IMR-90 (cell line): ENCODE data around the gene CAPNS2. TPM values are rescaled to one million over a fixed set of nuclear protein-coding genes. Genes with fewer than 3 reads are reported as not detected.

ENCODE experiments used
- ATAC-seq: fragments of 200-7000 bp; cut with Tn5 transposase; 2 replicates; pipeline ENCODE4 v1.9.1; 2020; ENCODE audit warnings: low read depth, mild to moderate bottlenecking, moderate library complexity
- BruUV-seq: library from RNA; stranded (reverse); fragments of 400-500 nt; replicated peaks from 2 replicates; lab custom pipeline; 2021; lab: Mats Ljungman, UMichigan
- CTCF ChIA-PET: fragments of 300-600 bp; formaldehyde crosslinking; extraction: SDS; loops from one replicate; lab custom pipeline; 2021; ENCODE audit warnings: antibody characterized with exemption; lab: Yijun Ruan, JAX
- POLR2A ChIA-PET: fragments of 300-600 bp; sonication (Branson Sonifier 250); formaldehyde crosslinking; loops from one replicate; lab custom pipeline; 2022; ENCODE audit warnings: antibody characterized with exemption; ENCODE audit not compliant: unreplicated experiment; lab: Charles Lee
- DNase-seq: peaks from one replicate; pipeline ENCODE4 v3.0.0; 2013
- H2AFZ ChIP-seq: replicated peaks from 2 replicates; pipeline ENCODE3; 2013; ENCODE audit warnings: low read length, mild to moderate bottlenecking; ENCODE audit not compliant: poor library complexity
- H2AK5ac ChIP-seq: 2 replicates; pipeline ENCODE4 v1.6.1; 2013; ENCODE audit warnings: low read depth, low read length, inconsistent platforms
- H2AK9ac ChIP-seq: replicated peaks from 2 replicates; pipeline ENCODE3; 2013; ENCODE audit warnings: mild to moderate bottlenecking, low read depth, low read length, moderate library complexity; ENCODE audit not compliant: poor library complexity
- H2BK120ac ChIP-seq: 2 replicates; pipeline ENCODE4 v1.6.1; 2013; ENCODE audit warnings: low read depth, low read length, inconsistent platforms
- H2BK15ac ChIP-seq: 3 replicates; pipeline ENCODE4 v1.6.1; 2013; ENCODE audit warnings: low read depth, low read length, inconsistent platforms
- H2BK20ac ChIP-seq: 2 replicates; pipeline ENCODE4 v1.6.1; 2013; ENCODE audit warnings: low read depth, mild to moderate bottlenecking, inconsistent platforms, low read length, moderate library complexity
- H2BK5ac ChIP-seq: 2 replicates; pipeline ENCODE4 v1.6.1; 2013; ENCODE audit warnings: mild to moderate bottlenecking, low read depth, low read length, inconsistent platforms; ENCODE audit not compliant: poor library complexity, severe bottlenecking
- H3K14ac ChIP-seq: replicated peaks from 2 replicates; pipeline ENCODE4 v1.6.1; 2013; ENCODE audit warnings: low read depth, low read length, inconsistent platforms
- H3K18ac ChIP-seq: 2 replicates; pipeline ENCODE4 v1.6.1; 2013; ENCODE audit warnings: low read depth, low read length, control low read depth
- H3K23ac ChIP-seq: 2 replicates; pipeline ENCODE4 v1.6.1; 2013; ENCODE audit warnings: low read depth, low read length, inconsistent platforms
- H3K27ac ChIP-seq: 2 replicates; pipeline ENCODE4 v1.5.1; 2013; ENCODE audit warnings: mild to moderate bottlenecking, control low read depth, low read length; ENCODE audit not compliant: insufficient read depth
- H3K27me3 ChIP-seq: 2 replicates; pipeline ENCODE4 v1.6.1; 2013; ENCODE audit warnings: low read length; ENCODE audit not compliant: control insufficient read depth, insufficient read depth
- H3K36me3 ChIP-seq: 2 replicates; pipeline ENCODE4 v1.6.1; 2013; ENCODE audit warnings: low read length, mixed read lengths; ENCODE audit not compliant: control insufficient read depth, insufficient read depth
- H3K4ac ChIP-seq: 2 replicates; pipeline ENCODE4 v1.6.1; 2013; ENCODE audit warnings: low read depth, low read length, inconsistent platforms
- H3K4me1 ChIP-seq: 2 replicates; pipeline ENCODE4 v1.6.1; 2013; ENCODE audit warnings: low read length, mixed read lengths; ENCODE audit not compliant: control insufficient read depth, insufficient read depth
- H3K4me2 ChIP-seq: 2 replicates; pipeline ENCODE4 v1.6.1; 2013; ENCODE audit warnings: low read depth, mild to moderate bottlenecking, control low read depth, low read length, moderate library complexity
- H3K4me3 ChIP-seq: 2 replicates; pipeline ENCODE4 v1.5.1; 2013; ENCODE audit warnings: low read depth, mild to moderate bottlenecking, control low read depth, low read length, moderate library complexity; ENCODE audit not compliant: insufficient read depth
- H3K56ac ChIP-seq: 2 replicates; pipeline ENCODE4 v1.6.1; 2013; ENCODE audit warnings: low read length, inconsistent platforms; ENCODE audit not compliant: insufficient read depth; ENCODE audit errors: extremely low read depth
- H3K79me1 ChIP-seq, 2 experiments: 2 replicates each; pipeline ENCODE4 v1.6.1; 2013; ENCODE audit warnings: low read length in 2 of 2, inconsistent platforms in 1 of 2, low read depth in 1 of 2
- H3K9ac ChIP-seq: 2 replicates; pipeline ENCODE4 v1.6.1; 2013; ENCODE audit warnings: low read depth, low read length, control low read depth
- H3K9me1 ChIP-seq: 2 replicates; pipeline ENCODE4 v1.6.1; 2013; ENCODE audit warnings: low read length, inconsistent platforms; ENCODE audit not compliant: insufficient read depth
- H3K9me3 ChIP-seq: 2 replicates; pipeline ENCODE4 v1.6.1; 2013; ENCODE audit warnings: low read length; ENCODE audit not compliant: control insufficient read depth, insufficient read depth
- H4K20me1 ChIP-seq: 2 replicates; pipeline ENCODE4 v1.6.1; 2013; ENCODE audit warnings: low read length, inconsistent platforms; ENCODE audit not compliant: insufficient read depth
- H4K5ac ChIP-seq: 2 replicates; pipeline ENCODE4 v1.6.1; 2013; ENCODE audit warnings: mild to moderate bottlenecking, low read depth, low read length, control low read depth
- H4K8ac ChIP-seq, 2 experiments: 2 replicates each; pipeline ENCODE4 v1.6.1; 2013; ENCODE audit warnings: low read depth in 2 of 2, low read length in 2 of 2, control low read depth in 1 of 2, inconsistent platforms in 1 of 2
- H4K91ac ChIP-seq: 2 replicates; pipeline ENCODE4 v1.6.1; 2013; ENCODE audit warnings: low read depth, low read length, inconsistent platforms; ENCODE audit not compliant: insufficient read depth
- RFX5 ChIP-seq: IDR thresholded peaks from 2 replicates; pipeline ENCODE4 v1.8.0; 2012; ENCODE audit warnings: low read depth, mild to moderate bottlenecking, low read length, moderate library complexity
- WGBS, 2 experiments: methylation state at CpG; one replicate each; pipeline versions ENCODE4 v1.1.5 to v1.1.7; 2013; ENCODE audit warnings: missing lambda C conversion rate in 2 of 2; ENCODE audit not compliant: insufficient read length in 1 of 2; ENCODE audit errors: extremely low coverage in 2 of 2; 5-methylcytosine and 5-hydroxymethylcytosine counted together
- dilution Hi-C: fragments of 300-500 bp; cut with HindIII; formaldehyde crosslinking; loops from one replicate; pipeline ENCODE4 v1.14.3; 2018; ENCODE audit warnings: low sequenced_read_pairs; ENCODE audit not compliant: unreplicated experiment
- in situ Hi-C: fragments of 300-500 bp; cut with MboI; formaldehyde crosslinking; loops from 3 replicates; pipeline ENCODE4 v1.14.3; 2019; ENCODE audit warnings: low sequenced_read_pairs, inconsistent platforms, mixed read lengths
- intact Hi-C: fragments of 100-400 bp; cut with micrococcal nuclease; formaldehyde crosslinking; loops from 2 replicates; pipeline ENCODE4 v1.10.0; 2022
- polyA plus RNA-seq, 3 experiments: library from polyadenylated mRNA; depleted of rRNA; stranded (reverse); fragments of >200 nt; gene quantifications; 2 replicates each; pipeline ENCODE4 v1.2.3, GENCODE V29; 2012; ENCODE audit warnings: low replicate concordance in 1 of 3
- total RNA-seq: library from RNA; depleted of rRNA; stranded (reverse); fragments of >200 nt; gene quantifications from 2 replicates; pipeline ENCODE4 v1.2.3, GENCODE V29; 2012
- TF ChIP-seq, protein P1 (sequence below): fragments of 150-350 bp; IDR thresholded peaks from 2 replicates; pipeline ENCODE4 v1.6.1; 2016; ENCODE audit warnings: low read depth, mild to moderate bottlenecking, low read length, moderate library complexity, borderline replicate concordance

CAPNS2 gene
- total and polyA plus RNA-seq, 2 of the 4 experiments (the other 2 are of a cell fraction): 0.09 to 0.72 TPM

- Histone ChIP-seq H2AK9ac (no peak overlapping the region), H3K27ac (no peak overlapping the region)
- ATAC-seq: no peak
Observed at GRCh38 chr16:55534756-55535155, 31.7 kb upstream of the CAPNS2 start.

More at GRCh38 chr16:55534756-55535155, 31.7 kb upstream of the CAPNS2 start:
- H3K27me3 ChIP-seq: no peaks in the 10 kb centered on the region
- H3K9me3 ChIP-seq: no peaks in the 10 kb centered on the region
- H3K18ac ChIP-seq: no peak overlapping the region
- no peak for DNase-seq
- no peak overlapping the region for H3K4ac ChIP-seq
- H2BK15ac ChIP-seq: no peak overlapping the region
- no peak overlapping the region for H4K8ac ChIP-seq
- no peak overlapping the region for H2AFZ ChIP-seq
- H3K4me1 ChIP-seq: no peaks in the 10 kb centered on the region; the same call in 1 of the 2 replicates
- CTCF ChIA-PET: no interaction called here
- TF ChIP-seq, protein P1, sequence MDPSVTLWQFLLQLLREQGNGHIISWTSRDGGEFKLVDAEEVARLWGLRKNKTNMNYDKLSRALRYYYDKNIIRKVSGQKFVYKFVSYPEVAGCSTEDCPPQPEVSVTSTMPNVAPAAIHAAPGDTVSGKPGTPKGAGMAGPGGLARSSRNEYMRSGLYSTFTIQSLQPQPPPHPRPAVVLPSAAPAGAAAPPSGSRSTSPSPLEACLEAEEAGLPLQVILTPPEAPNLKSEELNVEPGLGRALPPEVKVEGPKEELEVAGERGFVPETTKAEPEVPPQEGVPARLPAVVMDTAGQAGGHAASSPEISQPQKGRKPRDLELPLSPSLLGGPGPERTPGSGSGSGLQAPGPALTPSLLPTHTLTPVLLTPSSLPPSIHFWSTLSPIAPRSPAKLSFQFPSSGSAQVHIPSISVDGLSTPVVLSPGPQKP: no peak
- no peak for TF ChIP-seq RFX5
- WGBS, 2 experiments: no CpG with 5 or more reads among the region's 2 CpGs
- POLR2A ChIA-PET: no interaction called here
- no peak overlapping the region for H3K4me2 ChIP-seq
- no peak overlapping the region for H3K23ac ChIP-seq
- intact Hi-C loops (no loop called here), in situ Hi-C loops (no loop called here), dilution Hi-C loops (no loop called here)
- no peak overlapping the region for H3K14ac ChIP-seq
- H4K91ac ChIP-seq: no peak overlapping the region
- H2AK5ac ChIP-seq: no peak overlapping the region
- BruUV-seq: no TSS peak
- no peaks in the 10 kb centered on the region for H3K9me1 ChIP-seq
- H4K5ac ChIP-seq: no peak overlapping the region
- no peak overlapping the region for H2BK120ac ChIP-seq
- no peaks in the 10 kb centered on the region; a peak in 1 of 4 replicates for H3K79me1 ChIP-seq
- no peak overlapping the region for H3K9ac ChIP-seq
- no peak overlapping the region for H2BK20ac ChIP-seq
- no peak overlapping the region for H3K4me3 ChIP-seq
- H2BK5ac ChIP-seq: no peak overlapping the region
- H4K20me1 ChIP-seq: no peaks in the 10 kb centered on the region
- no peaks in the 10 kb centered on the region; the same call in 1 of the 2 replicates for H3K36me3 ChIP-seq
- no peak overlapping the region for H3K56ac ChIP-seq
